IMR-90 (cell line): Measurements from ENCODE around the gene RABGAP1. TPM values are rescaled to one million over a fixed set of nuclear protein-coding genes. Genes with fewer than 3 reads are reported as not detected.

Source experiments
- ATAC-seq: fragments of 200-7000 bp; cut with Tn5 transposase; 2 replicates; pipeline ENCODE4 v1.9.1; 2020; ENCODE audit warnings: low read depth, mild to moderate bottlenecking, moderate library complexity
- BruUV-seq: library from RNA; stranded (reverse); fragments of 400-500 nt; replicated peaks from 2 replicates; lab custom pipeline; 2021; lab: Mats Ljungman, UMichigan
- CTCF ChIA-PET: fragments of 300-600 bp; formaldehyde crosslinking; extraction: SDS; loops from one replicate; lab custom pipeline; 2021; ENCODE audit warnings: antibody characterized with exemption; lab: Yijun Ruan, JAX
- POLR2A ChIA-PET: fragments of 300-600 bp; sonication (Branson Sonifier 250); formaldehyde crosslinking; loops from one replicate; lab custom pipeline; 2022; ENCODE audit warnings: antibody characterized with exemption; ENCODE audit not compliant: unreplicated experiment; lab: Charles Lee
- DNase-seq: peaks from one replicate; pipeline ENCODE4 v3.0.0; 2013
- H2AFZ ChIP-seq: replicated peaks from 2 replicates; pipeline ENCODE3; 2013; ENCODE audit warnings: low read length, mild to moderate bottlenecking; ENCODE audit not compliant: poor library complexity
- H2AK5ac ChIP-seq: 2 replicates; pipeline ENCODE4 v1.6.1; 2013; ENCODE audit warnings: low read depth, low read length, inconsistent platforms
- H2AK9ac ChIP-seq: replicated peaks from 2 replicates; pipeline ENCODE3; 2013; ENCODE audit warnings: mild to moderate bottlenecking, low read depth, low read length, moderate library complexity; ENCODE audit not compliant: poor library complexity
- H2BK120ac ChIP-seq: 2 replicates; pipeline ENCODE4 v1.6.1; 2013; ENCODE audit warnings: low read depth, low read length, inconsistent platforms
- H2BK15ac ChIP-seq: 3 replicates; pipeline ENCODE4 v1.6.1; 2013; ENCODE audit warnings: low read depth, low read length, inconsistent platforms
- H2BK20ac ChIP-seq: 2 replicates; pipeline ENCODE4 v1.6.1; 2013; ENCODE audit warnings: low read depth, mild to moderate bottlenecking, inconsistent platforms, low read length, moderate library complexity
- H2BK5ac ChIP-seq: 2 replicates; pipeline ENCODE4 v1.6.1; 2013; ENCODE audit warnings: mild to moderate bottlenecking, low read depth, low read length, inconsistent platforms; ENCODE audit not compliant: poor library complexity, severe bottlenecking
- H3K14ac ChIP-seq: replicated peaks from 2 replicates; pipeline ENCODE4 v1.6.1; 2013; ENCODE audit warnings: low read depth, low read length, inconsistent platforms
- H3K18ac ChIP-seq: 2 replicates; pipeline ENCODE4 v1.6.1; 2013; ENCODE audit warnings: low read depth, low read length, control low read depth
- H3K23ac ChIP-seq: 2 replicates; pipeline ENCODE4 v1.6.1; 2013; ENCODE audit warnings: low read depth, low read length, inconsistent platforms
- H3K27ac ChIP-seq: 2 replicates; pipeline ENCODE4 v1.5.1; 2013; ENCODE audit warnings: mild to moderate bottlenecking, control low read depth, low read length; ENCODE audit not compliant: insufficient read depth
- H3K27me3 ChIP-seq: 2 replicates; pipeline ENCODE4 v1.6.1; 2013; ENCODE audit warnings: low read length; ENCODE audit not compliant: control insufficient read depth, insufficient read depth
- H3K36me3 ChIP-seq: 2 replicates; pipeline ENCODE4 v1.6.1; 2013; ENCODE audit warnings: low read length, mixed read lengths; ENCODE audit not compliant: control insufficient read depth, insufficient read depth
- H3K4ac ChIP-seq: 2 replicates; pipeline ENCODE4 v1.6.1; 2013; ENCODE audit warnings: low read depth, low read length, inconsistent platforms
- H3K4me1 ChIP-seq: 2 replicates; pipeline ENCODE4 v1.6.1; 2013; ENCODE audit warnings: low read length, mixed read lengths; ENCODE audit not compliant: control insufficient read depth, insufficient read depth
- H3K4me2 ChIP-seq: 2 replicates; pipeline ENCODE4 v1.6.1; 2013; ENCODE audit warnings: low read depth, mild to moderate bottlenecking, control low read depth, low read length, moderate library complexity
- H3K4me3 ChIP-seq: 2 replicates; pipeline ENCODE4 v1.5.1; 2013; ENCODE audit warnings: low read depth, mild to moderate bottlenecking, control low read depth, low read length, moderate library complexity; ENCODE audit not compliant: insufficient read depth
- H3K56ac ChIP-seq: 2 replicates; pipeline ENCODE4 v1.6.1; 2013; ENCODE audit warnings: low read length, inconsistent platforms; ENCODE audit not compliant: insufficient read depth; ENCODE audit errors: extremely low read depth
- H3K79me1 ChIP-seq, 2 experiments: 2 replicates each; pipeline ENCODE4 v1.6.1; 2013; ENCODE audit warnings: low read length in 2 of 2, inconsistent platforms in 1 of 2, low read depth in 1 of 2
- H3K9ac ChIP-seq: 2 replicates; pipeline ENCODE4 v1.6.1; 2013; ENCODE audit warnings: low read depth, low read length, control low read depth
- H3K9me1 ChIP-seq: 2 replicates; pipeline ENCODE4 v1.6.1; 2013; ENCODE audit warnings: low read length, inconsistent platforms; ENCODE audit not compliant: insufficient read depth
- H3K9me3 ChIP-seq: 2 replicates; pipeline ENCODE4 v1.6.1; 2013; ENCODE audit warnings: low read length; ENCODE audit not compliant: control insufficient read depth, insufficient read depth
- H4K20me1 ChIP-seq: 2 replicates; pipeline ENCODE4 v1.6.1; 2013; ENCODE audit warnings: low read length, inconsistent platforms; ENCODE audit not compliant: insufficient read depth
- H4K5ac ChIP-seq: 2 replicates; pipeline ENCODE4 v1.6.1; 2013; ENCODE audit warnings: mild to moderate bottlenecking, low read depth, low read length, control low read depth
- H4K8ac ChIP-seq, 2 experiments: 2 replicates each; pipeline ENCODE4 v1.6.1; 2013; ENCODE audit warnings: low read depth in 2 of 2, low read length in 2 of 2, control low read depth in 1 of 2, inconsistent platforms in 1 of 2
- H4K91ac ChIP-seq: 2 replicates; pipeline ENCODE4 v1.6.1; 2013; ENCODE audit warnings: low read depth, low read length, inconsistent platforms; ENCODE audit not compliant: insufficient read depth
- CEBPB ChIP-seq: IDR thresholded peaks from 2 replicates; pipeline ENCODE4 v1.6.1; 2012; ENCODE audit warnings: low read depth, low read length, improper control_type of control experiment
- POLR2A ChIP-seq: IDR thresholded peaks from 2 replicates; pipeline ENCODE4 v1.6.1; 2012; ENCODE audit warnings: mild to moderate bottlenecking, low read depth, low read length
- WGBS, 2 experiments: methylation state at CpG; one replicate each; pipeline versions ENCODE4 v1.1.5 to v1.1.7; 2013; ENCODE audit warnings: missing lambda C conversion rate in 2 of 2; ENCODE audit not compliant: insufficient read length in 1 of 2; ENCODE audit errors: extremely low coverage in 2 of 2; 5-methylcytosine and 5-hydroxymethylcytosine counted together
- dilution Hi-C: fragments of 300-500 bp; cut with HindIII; formaldehyde crosslinking; loops from one replicate; pipeline ENCODE4 v1.14.3; 2018; ENCODE audit warnings: low sequenced_read_pairs; ENCODE audit not compliant: unreplicated experiment
- in situ Hi-C: fragments of 300-500 bp; cut with MboI; formaldehyde crosslinking; loops from 3 replicates; pipeline ENCODE4 v1.14.3; 2019; ENCODE audit warnings: low sequenced_read_pairs, inconsistent platforms, mixed read lengths
- intact Hi-C: fragments of 100-400 bp; cut with micrococcal nuclease; formaldehyde crosslinking; loops from 2 replicates; pipeline ENCODE4 v1.10.0; 2022
- polyA plus RNA-seq, 3 experiments: library from polyadenylated mRNA; depleted of rRNA; stranded (reverse); fragments of >200 nt; gene quantifications; 2 replicates each; pipeline ENCODE4 v1.2.3, GENCODE V29; 2012; ENCODE audit warnings: low replicate concordance in 1 of 3
- total RNA-seq: library from RNA; depleted of rRNA; stranded (reverse); fragments of >200 nt; gene quantifications from 2 replicates; pipeline ENCODE4 v1.2.3, GENCODE V29; 2012

The RABGAP1 gene
- total and polyA plus RNA-seq, 2 of the 4 experiments (the other 2 are of a cell fraction), result 20.0 to 53.9 TPM

DNA sequence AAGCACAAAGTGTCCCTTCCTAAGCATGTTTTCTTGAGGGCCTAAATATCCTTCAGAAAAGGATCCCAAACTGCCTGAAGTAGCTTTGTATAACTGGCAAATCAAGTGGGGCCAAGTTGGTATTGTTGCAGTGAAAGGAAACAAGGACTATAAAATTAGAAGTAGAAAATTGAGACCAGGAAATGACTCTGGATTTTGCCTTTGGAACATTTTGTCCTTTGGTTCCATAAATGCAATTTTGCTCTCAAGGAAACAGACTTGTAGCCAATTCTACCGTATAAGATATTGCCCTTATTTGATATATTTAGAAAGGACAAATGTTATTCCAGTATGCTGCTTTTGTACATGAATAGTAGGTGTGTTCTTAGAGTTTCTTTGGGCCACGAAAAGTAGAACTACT is 34.4 kb downstream of the RABGAP1 start:
- in situ Hi-C loops, result no loop called here
- no peak for ATAC-seq
- H3K27me3 ChIP-seq, result no peaks in the 10 kb centered on the region

More for the DNA sequence above, 34.4 kb downstream of the RABGAP1 start:
- Histone ChIP-seq H2BK20ac (no peak overlapping the region), H3K9me3 (no peaks in the 10 kb centered on the region), H2AK5ac (no peak overlapping the region), H4K20me1 (no peaks in the 10 kb centered on the region; the same call in 1 of the 2 replicates), H2AK9ac (no peak overlapping the region), H3K4ac (no peak overlapping the region), H4K91ac (no peak overlapping the region), H2BK120ac (no peak overlapping the region), H2AFZ (no peak overlapping the region), H3K79me1 (peaks cover 28 to 44% of the 10 kb centered on the region in 2 experiments), H3K18ac (no peak overlapping the region), H4K8ac (no peak overlapping the region), H3K4me1 (no peaks in the 10 kb centered on the region; the same call in 1 of the 2 replicates), H3K36me3 (peaks cover 9% of the 10 kb centered on the region), H3K4me2 (no peak overlapping the region), H3K23ac (no peak overlapping the region), H2BK15ac (no peak overlapping the region), H3K9me1 (peaks cover 2% of the 10 kb centered on the region), H3K56ac (no peak overlapping the region), H4K5ac (no peak overlapping the region), H3K27ac (no peak overlapping the region), H3K9ac (no peak overlapping the region), H3K14ac (no peak overlapping the region), H2BK5ac (no peak overlapping the region), H3K4me3 (no peak overlapping the region)
- no CpG with 5 or more reads among the region's 2 CpGs for WGBS, 2 experiments
- CTCF ChIA-PET, result no interaction called here
- dilution Hi-C loops (loop anchor here (25.0 kb wide), 1 partner anchor 88 kb away; no protein-coding TSS in a partner anchor), intact Hi-C loops (no loop called here)
- TF ChIP-seq POLR2A, result no peak
- TF ChIP-seq CEBPB, result no peak
- BruUV-seq, result no TSS peak
- no peak for DNase-seq
- POLR2A ChIA-PET, result interaction anchor here (0.6 kb wide), 1 partner anchor 1591 kb away, joined by 3 read pairs; no protein-coding TSS in a partner anchor
